OCI-LY7 (cell line): Measurements from ENCODE around the gene NLRC3. TPM values are rescaled to one million over a fixed set of nuclear protein-coding genes. Genes with fewer than 3 reads are reported as not detected.

Experiments
- BruUV-seq: library from RNA; stranded (reverse); fragments of 400-500 nt; replicated peaks from 2 replicates; lab custom pipeline; 2021; lab: Mats Ljungman, UMichigan
- CTCF ChIA-PET: fragments of 300-600 bp; sonication (Branson Sonifier 250); formaldehyde crosslinking; loops from one replicate; lab custom pipeline; 2022; ENCODE audit warnings: antibody characterized with exemption; ENCODE audit not compliant: unreplicated experiment; lab: Charles Lee
- POLR2A ChIA-PET: fragments of 300-600 bp; sonication (Branson Sonifier 250); formaldehyde crosslinking; loops from one replicate; lab custom pipeline; 2022; ENCODE audit warnings: antibody characterized with exemption; lab: Charles Lee
- DNase-seq: peaks from one replicate; pipeline ENCODE4 v3.0.0-alpha.2; 2015; ENCODE audit warnings: low spot score
- H2AFZ ChIP-seq: fragments of 200-600 bp; sonication (generic), shearing (Covaris generic); 2 replicates; pipeline ENCODE4 v1.6.1; 2014; ENCODE audit warnings: mild to moderate bottlenecking, antibody characterized with exemption, low read length, moderate library complexity
- H3K27ac ChIP-seq: fragments of 200-600 bp; sonication (generic); 2 replicates; pipeline ENCODE4 v1.5.1; 2014; ENCODE audit warnings: mixed run types, low read depth, mild to moderate bottlenecking, moderate library complexity, low read length, inconsistent platforms; ENCODE audit not compliant: poor library complexity, severe bottlenecking
- H3K36me3 ChIP-seq: fragments of 200-600 bp; sonication (generic); 2 replicates; pipeline ENCODE4 v1.6.1; 2014; ENCODE audit warnings: mild to moderate bottlenecking, antibody characterized with exemption, low read length, moderate library complexity, mixed read lengths; ENCODE audit not compliant: insufficient read depth
- H3K4me1 ChIP-seq: fragments of 200-600 bp; sonication (generic); 2 replicates; pipeline ENCODE4 v1.5.1; 2014; ENCODE audit warnings: mild to moderate bottlenecking, low read length; ENCODE audit not compliant: insufficient read depth, poor library complexity, severe bottlenecking
- H3K4me2 ChIP-seq: fragments of 200-600 bp; sonication (generic); 2 replicates; pipeline ENCODE4 v1.6.1; 2014; ENCODE audit warnings: mild to moderate bottlenecking, low read length
- H3K4me3 ChIP-seq: fragments of 200-600 bp; sonication (generic); 2 replicates; pipeline ENCODE4 v1.5.1; 2014; ENCODE audit warnings: mild to moderate bottlenecking, low read depth, low read length; ENCODE audit not compliant: poor library complexity, severe bottlenecking
- H3K79me2 ChIP-seq: fragments of 200-600 bp; sonication (generic); 2 replicates; pipeline ENCODE4 v1.6.1; 2016; ENCODE audit warnings: low read depth, mild to moderate bottlenecking, low read length, moderate library complexity, mixed read lengths; ENCODE audit not compliant: insufficient read depth
- H3K9me2 ChIP-seq: fragments of 200-600 bp; sonication (generic); 2 replicates; pipeline ENCODE4 v1.6.1; 2016; ENCODE audit warnings: mild to moderate bottlenecking, low read length, mixed read lengths; ENCODE audit not compliant: insufficient read depth
- H3K9me3 ChIP-seq: fragments of 200-600 bp; sonication (generic); 2 replicates; pipeline ENCODE4 v1.6.1; 2014; ENCODE audit warnings: mild to moderate bottlenecking, mixed run types, low read length, mixed read lengths
- H4K20me1 ChIP-seq: fragments of 200-600 bp; sonication (generic); 2 replicates; pipeline ENCODE4 v1.6.1; 2014; ENCODE audit warnings: mild to moderate bottlenecking, antibody characterized with exemption, low read length, moderate library complexity, mixed read lengths; ENCODE audit not compliant: insufficient read depth
- EZH2phosphoT487 ChIP-seq: fragments of 200-600 bp; sonication (generic); IDR thresholded peaks from 2 replicates; pipeline ENCODE4 v1.6.1; 2018; ENCODE audit warnings: low read depth, borderline replicate concordance, mild to moderate bottlenecking, mixed run types, antibody characterized with exemption, low read length, moderate library complexity, mixed read lengths
- intact Hi-C: fragments of 100-400 bp; cut with micrococcal nuclease; formaldehyde crosslinking; loops from one replicate; pipeline ENCODE4 v1.10.0; 2022; ENCODE audit not compliant: unreplicated experiment
- total RNA-seq, 2 experiments: library from RNA; depleted of rRNA in 1 of 2; stranded (reverse); fragments of >200 nt in 1 of 2; shearing (Covaris generic) in 1 of 2; gene quantifications; 2 replicates each; pipeline ENCODE4 v1.2.3, GENCODE V29; 2014 to 2022
- TF ChIP-seq, protein P1 (sequence below): fragments of 200-600 bp; sonication (generic); conservative IDR thresholded peaks from 2 replicates; pipeline ENCODE4 v1.5.1; 2014; ENCODE audit warnings: mild to moderate bottlenecking, antibody characterized with exemption, low read length, moderate library complexity, mixed read lengths

The NLRC3 gene
- total RNA-seq, 2 experiments from 2014 or later, result 50.6 to 74.0 TPM

DNA sequence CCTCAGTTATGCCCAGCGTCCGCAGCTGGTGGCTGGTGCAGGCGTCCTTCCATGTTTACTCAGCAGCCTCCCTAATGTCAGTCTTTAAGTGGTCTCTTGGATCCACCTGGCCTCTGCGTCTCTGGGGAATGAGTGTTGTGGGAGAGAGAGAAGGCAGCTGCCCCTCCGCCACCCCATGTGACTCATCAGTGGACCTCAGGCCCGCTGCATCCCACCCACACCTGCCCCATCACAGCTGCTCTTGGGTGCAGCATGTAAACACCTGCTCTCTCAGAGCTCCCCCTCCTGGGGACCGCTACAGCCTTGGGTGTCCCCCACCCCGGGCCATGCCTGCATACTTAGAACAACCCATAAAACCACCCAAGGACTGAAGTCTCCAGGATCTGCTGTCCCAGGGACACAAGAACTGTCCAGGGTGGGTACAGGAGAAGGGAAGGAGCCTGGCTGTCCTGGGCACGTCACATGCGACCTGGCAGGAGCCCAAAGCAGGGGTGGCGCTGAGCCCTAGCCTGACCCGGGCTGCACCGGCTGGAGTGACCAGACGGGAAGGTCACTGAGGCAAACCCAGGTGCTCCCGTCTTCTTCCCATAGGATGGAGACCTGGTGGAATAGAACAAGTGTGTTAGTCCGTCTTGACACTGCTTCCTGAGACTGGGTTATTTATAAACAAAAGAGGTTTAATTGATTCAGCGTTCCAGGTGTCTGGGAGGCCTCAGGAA is 86.1 kb downstream of the NLRC3 start:
- POLR2A ChIA-PET, result no interaction called here
- Histone ChIP-seq H2AFZ (no peak overlapping the region), H3K9me3 (no peaks in the 10 kb centered on the region), H3K79me2 (no peaks in the 10 kb centered on the region), H4K20me1 (no peaks in the 10 kb centered on the region), H3K4me3 (no peak overlapping the region), H3K9me2 (no peaks in the 10 kb centered on the region), H3K4me2 (no peak overlapping the region), H3K27ac (no peak overlapping the region), H3K4me1 (no peaks in the 10 kb centered on the region), H3K36me3 (no peaks in the 10 kb centered on the region)
- TF ChIP-seq EZH2phosphoT487, result no peak
- TF ChIP-seq, protein P1, sequence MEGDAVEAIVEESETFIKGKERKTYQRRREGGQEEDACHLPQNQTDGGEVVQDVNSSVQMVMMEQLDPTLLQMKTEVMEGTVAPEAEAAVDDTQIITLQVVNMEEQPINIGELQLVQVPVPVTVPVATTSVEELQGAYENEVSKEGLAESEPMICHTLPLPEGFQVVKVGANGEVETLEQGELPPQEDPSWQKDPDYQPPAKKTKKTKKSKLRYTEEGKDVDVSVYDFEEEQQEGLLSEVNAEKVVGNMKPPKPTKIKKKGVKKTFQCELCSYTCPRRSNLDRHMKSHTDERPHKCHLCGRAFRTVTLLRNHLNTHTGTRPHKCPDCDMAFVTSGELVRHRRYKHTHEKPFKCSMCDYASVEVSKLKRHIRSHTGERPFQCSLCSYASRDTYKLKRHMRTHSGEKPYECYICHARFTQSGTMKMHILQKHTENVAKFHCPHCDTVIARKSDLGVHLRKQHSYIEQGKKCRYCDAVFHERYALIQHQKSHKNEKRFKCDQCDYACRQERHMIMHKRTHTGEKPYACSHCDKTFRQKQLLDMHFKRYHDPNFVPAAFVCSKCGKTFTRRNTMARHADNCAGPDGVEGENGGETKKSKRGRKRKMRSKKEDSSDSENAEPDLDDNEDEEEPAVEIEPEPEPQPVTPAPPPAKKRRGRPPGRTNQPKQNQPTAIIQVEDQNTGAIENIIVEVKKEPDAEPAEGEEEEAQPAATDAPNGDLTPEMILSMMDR, result peak; percentile 58
- CTCF ChIA-PET, result no interaction called here
- intact Hi-C loops, result no loop called here
- BruUV-seq, result no TSS peak
- DNase-seq, result peak; percentile 37

Other genes starting within 250 kb of the NLRC3 start
- gene OR2C1, start 221.5 kb downstream of the NLRC3 start, total RNA-seq (2014; rRNA removed; shearing (Covaris generic)), result 0.09 and 0.10 TPM in 2 replicates
- not detected in 2 replicates for gene OR2C1, start 221.5 kb downstream of the NLRC3 start, total RNA-seq (2022)
- 19.4 and 22.5 TPM in 2 replicates for gene ZSCAN32, start 176.4 kb downstream of the NLRC3 start, total RNA-seq (2014; rRNA removed; shearing (Covaris generic))
- gene ZSCAN32, start 176.4 kb downstream of the NLRC3 start, total RNA-seq (2022), result 17.0 and 22.9 TPM in 2 replicates
- 21.1 and 23.3 TPM in 2 replicates for gene ZNF174, start 176.2 kb downstream of the NLRC3 start, total RNA-seq (2014; rRNA removed; shearing (Covaris generic))
- gene ZNF174, start 176.2 kb downstream of the NLRC3 start, total RNA-seq (2022), result 20.6 and 21.7 TPM in 2 replicates
- gene ZNF597, start 133.9 kb downstream of the NLRC3 start, total RNA-seq (2014; rRNA removed; shearing (Covaris generic)), result 1.2 and 1.9 TPM in 2 replicates
- 1.9 and 2.1 TPM in 2 replicates for gene ZNF597, start 133.9 kb downstream of the NLRC3 start, total RNA-seq (2022)
- gene NAA60, start 133.7 kb downstream of the NLRC3 start, total RNA-seq (2014; rRNA removed; shearing (Covaris generic)), result 8.5 and 24.8 TPM in 2 replicates
- 40.1 and 51.1 TPM in 2 replicates for gene NAA60, start 133.7 kb downstream of the NLRC3 start, total RNA-seq (2022)
- not detected in 2 replicates for gene C16orf90, start 81.9 kb downstream of the NLRC3 start, total RNA-seq (2014; rRNA removed; shearing (Covaris generic))
- gene C16orf90, start 81.9 kb downstream of the NLRC3 start, total RNA-seq (2022), result not detected in 2 replicates
- 7.6 and 8.9 TPM in 2 replicates for gene CLUAP1, start 76.4 kb downstream of the NLRC3 start, total RNA-seq (2014; rRNA removed; shearing (Covaris generic))
- gene CLUAP1, start 76.4 kb downstream of the NLRC3 start, total RNA-seq (2022), result 7.7 and 7.8 TPM in 2 replicates
- gene SLX4, start 34.2 kb upstream of the NLRC3 start, total RNA-seq (2014; rRNA removed; shearing (Covaris generic)), result 13.2 and 13.7 TPM in 2 replicates
- gene SLX4, start 34.2 kb upstream of the NLRC3 start, total RNA-seq (2022), result 35.7 and 40.0 TPM in 2 replicates
- gene DNASE1, start 77.3 kb upstream of the NLRC3 start, total RNA-seq (2014; rRNA removed; shearing (Covaris generic)), result 38.3 and 45.5 TPM in 2 replicates
- gene DNASE1, start 77.3 kb upstream of the NLRC3 start, total RNA-seq (2022), result 75.4 and 84.8 TPM in 2 replicates
- gene TRAP1, start 140.1 kb upstream of the NLRC3 start, total RNA-seq (2014; rRNA removed; shearing (Covaris generic)), result 155 and 242 TPM in 2 replicates
- 185 TPM in 2 replicates for gene TRAP1, start 140.1 kb upstream of the NLRC3 start, total RNA-seq (2022)